GM19023 (cell line): Measurements from ENCODE around the gene MRPL36.

ENCODE experiments used
- ATAC-seq: cut with Tn5 transposase; IDR thresholded peaks from one replicate; pipeline ENCODE4 v1.9.1; 2021; ENCODE audit warnings: mild to moderate bottlenecking, moderate library complexity; ENCODE audit not compliant: unreplicated experiment

The MRPL36 gene

GRCh38 chr5:1782385-1783215 lies 17.0 kb downstream of the MRPL36 start:
- ATAC-seq, result peak; percentile 12

- no peak for ATAC-seq
Measured at GRCh38 chr5:1781726-1782384, 17.8 kb downstream of the MRPL36 start.

GRCh38 chr5:1781107-1781506 lies 18.5 kb downstream of the MRPL36 start:
- no peak for ATAC-seq

GRCh38 chr5:1780614-1780930 lies 19.1 kb downstream of the MRPL36 start:
- ATAC-seq, result no peak

GRCh38 chr5:1779782-1780613 lies 19.6 kb downstream of the MRPL36 start:
- ATAC-seq, result no peak

- ATAC-seq, result no peak
Measured at GRCh38 chr5:1779021-1779680, 20.5 kb downstream of the MRPL36 start.

- ATAC-seq, result no peak
Measured at GRCh38 chr5:1778138-1779020, 21.3 kb downstream of the MRPL36 start.

- ATAC-seq, result no peak
Measured at GRCh38 chr5:1777281-1778137, 22.1 kb downstream of the MRPL36 start.

GRCh38 chr5:1776831-1777230 lies 22.8 kb downstream of the MRPL36 start:
- no peak for ATAC-seq

GRCh38 chr5:1772634-1773033 lies 27.0 kb downstream of the MRPL36 start:
- no peak for ATAC-seq

GRCh38 chr5:1771149-1772065 lies 28.2 kb downstream of the MRPL36 start:
- ATAC-seq, result no peak

- no peak for ATAC-seq
Measured at GRCh38 chr5:1770443-1770802, 29.2 kb downstream of the MRPL36 start.

GRCh38 chr5:1769752-1770442 lies 29.7 kb downstream of the MRPL36 start:
- no peak for ATAC-seq

GRCh38 chr5:1769017-1769640 lies 30.5 kb downstream of the MRPL36 start:
- no peak for ATAC-seq

GRCh38 chr5:1768283-1769000 lies 31.2 kb downstream of the MRPL36 start:
- ATAC-seq, result no peak

- ATAC-seq, result no peak
Measured at GRCh38 chr5:1767524-1768282, 31.9 kb downstream of the MRPL36 start.
